Measurements from ENCODE around the gene HEPN1. TPM values are rescaled to one million over a fixed set of nuclear protein-coding genes. Genes with fewer than 3 reads are reported as not detected.

The HEPN1 gene
- total and polyA plus RNA-seq, 2 of the 8 experiments (the other 6 are each of a cell fraction or from before 2014, with no cell fraction given), result not detected

- H4K5ac ChIP-seq (ENCODE audit: insufficient read length, low read depth, low read length), result no peak overlapping the region
- H3K14ac ChIP-seq (ENCODE audit: insufficient read length), result no peak overlapping the region
- no peak overlapping the region for H3K4me2 ChIP-seq (ENCODE audit: insufficient read depth in 1 of 2, low read depth in 2 of 2, low read length in 2 of 2)
- peak overlapping the region; percentile 13; the same call in 1 of the 2 replicates for H3K18ac ChIP-seq (ENCODE audit: extremely low read depth, low read length)
- no peak overlapping the region for H3K9ac ChIP-seq (replicated peaks in 1 of 4; ENCODE audit: extremely low read depth in 1 of 4, low read depth in 3 of 4, low read length in 3 of 4)
- H3K36me3 ChIP-seq (ENCODE audit: control insufficient read depth in 2 of 4, insufficient read depth in 4 of 4, low read length in 3 of 4), result no peaks in the 10 kb centered on the region
- H4K8ac ChIP-seq (ENCODE audit: extremely low read depth, insufficient read depth, low read length), result no peak overlapping the region
- H3K23ac ChIP-seq (ENCODE audit: insufficient read length), result no peak overlapping the region
- H2BK15ac ChIP-seq (ENCODE audit: low read length), result no peak overlapping the region
- no peaks in the 10 kb centered on the region for H3K79me2 ChIP-seq (ENCODE audit: control insufficient read depth in 1 of 2, insufficient read depth in 2 of 2, low read length in 2 of 2)
- no peak overlapping the region for H3K27ac ChIP-seq (ENCODE audit: low read depth, low read length)
- POLR2A ChIA-PET (ENCODE audit: partially characterized antibody), result no interaction called here
- no peak overlapping the region for H2AFZ ChIP-seq (ENCODE audit: low read length)
- FAIRE-seq (no peak), DNase-seq (ENCODE audit: low read depth in 1 of 2, low spot score in 2 of 2) (peak in 1 of 2 experiments; percentile 43)
- H3K9me3 ChIP-seq (ENCODE audit: insufficient read depth in 2 of 2, low read depth in 1 of 2, low read length in 1 of 2), result no peaks in the 10 kb centered on the region
- H3K4ac ChIP-seq (replicated peaks; ENCODE audit: insufficient read length, low read depth, low read length), result no peak overlapping the region
- H3K27me3 ChIP-seq (replicated peaks in 1 of 4; ENCODE audit: control insufficient read depth in 3 of 4, extremely low read depth in 1 of 4, insufficient read depth in 3 of 4, low read length in 3 of 4), result peaks cover 0 to 6% (median 0%) of the 10 kb centered on the region in 4 experiments; a peak in 3 of 7 replicates
- H2BK20ac ChIP-seq (ENCODE audit: low read length), result no peak overlapping the region
- no peaks in the 10 kb centered on the region for H4K20me1 ChIP-seq (replicated peaks in 1 of 2; ENCODE audit: control insufficient read depth in 1 of 2, insufficient read depth in 2 of 2, low read length in 2 of 2)
- peaks cover 0 to 2% (median 1%) of the 10 kb centered on the region in 4 experiments; a peak in 3 of 7 replicates for H3K4me1 ChIP-seq (replicated peaks in 1 of 4; ENCODE audit: control insufficient read depth in 3 of 4, insufficient read depth in 4 of 4, low read length in 3 of 4)
- no peaks in the 10 kb centered on the region for H3K79me1 ChIP-seq (ENCODE audit: low read depth, low read length)
- CTCF ChIA-PET (ENCODE audit: partially characterized antibody), result interaction anchor here (0.6 to 4.1 kb wide), 10 partner anchors 8 to 190 kb away, joined by 3 to 13 read pairs (median 6); partner anchors contain the start of gene HEPACAM
- no peak overlapping the region for H4K91ac ChIP-seq (replicated peaks; ENCODE audit: insufficient read length, low read length)
- no peak overlapping the region for H2BK12ac ChIP-seq (ENCODE audit: low read depth, low read length)
- H3K4me3 ChIP-seq (ENCODE audit: extremely low read depth in 1 of 4, insufficient read depth in 2 of 4, low read depth in 3 of 4, low read length in 4 of 4), result no peak overlapping the region
- no peak overlapping the region for H2BK120ac ChIP-seq (replicated peaks; ENCODE audit: low read depth, low read length)
- H3K56ac ChIP-seq (replicated peaks; ENCODE audit: insufficient read length, low read depth, low read length), result no peak overlapping the region
- no peak overlapping the region for H2BK5ac ChIP-seq (ENCODE audit: low read depth, low read length)
- no peak overlapping the region for H2AK5ac ChIP-seq (ENCODE audit: low read depth, low read length)
- WGBS, 2 experiments (ENCODE audit: extremely low coverage in 1 of 2, insufficient coverage in 1 of 2, insufficient read length in 1 of 2, insufficient replicate concordance in 2 of 2, low coverage in 1 of 2, low lambda C conversion rate in 2 of 2, missing lambda C conversion rate in 1 of 2), result 80% methylated on average over 5 of the region's 5 CpGs; no CpG with 5 or more reads in 1 of the 2 experiments
- H3K23me2 ChIP-seq (ENCODE audit: low read depth, low read length), result no peaks in the 10 kb centered on the region
- TF ChIP-seq CHD2 (IDR thresholded peaks at IDR 0.05; ENCODE audit: low read length) (no peak), E2F6 (IDR thresholded peaks at IDR 0.05) (no peak), NANOG (IDR thresholded peaks at IDR 0.05; ENCODE audit: insufficient read depth, low read depth, low read length, poor library complexity, severe bottlenecking) (no peak), CHD1 (IDR thresholded peaks at IDR 0.05; ENCODE audit: low read depth, low read length) (no peak), GTF2F1 (IDR thresholded peaks at IDR 0.05; ENCODE audit: borderline replicate concordance, low read depth, low read length) (no peak), EZH2 (IDR thresholded peaks at IDR 0.05; ENCODE audit: low read depth, low read length, severe bottlenecking) (no peak), TEAD4 (IDR thresholded peaks at IDR 0.05; ENCODE audit: low read depth, low read length) (no peak), POU5F1 (IDR thresholded peaks at IDR 0.05; ENCODE audit: low read depth, low read length) (no peak), CBX5 (IDR thresholded peaks at IDR 0.05; ENCODE audit: low read depth, low read length) (no peak), BRCA1 (IDR thresholded peaks at IDR 0.05; ENCODE audit: low read depth, low read length) (no peak), SAP30 (IDR thresholded peaks at IDR 0.05; ENCODE audit: insufficient read depth, insufficient replicate concordance, low read length) (no peak), SP1 (IDR thresholded peaks at IDR 0.05; ENCODE audit: low read depth, low read length) (no peak), EP300 (IDR thresholded peaks at IDR 0.05; ENCODE audit: borderline replicate concordance in 1 of 2, low read depth in 2 of 2, low read length in 2 of 2) (no peak), CEBPB (IDR thresholded peaks at IDR 0.05; ENCODE audit: low read depth, low read length) (no peak)
Measured at GRCh38 chr11:124900464-124900863, 18.6 kb upstream of the HEPN1 start.
